OCI-LY1 (cell line): ENCODE measurements around the gene BHLHA15.
A peak's percentile ranks its signal among the peaks of the same experiment; 100 is the strongest.

Experiments used
- H2AFZ ChIP-seq: fragments of 200-600 bp; sonication (generic), shearing (Covaris generic); 2 replicates; pipeline ENCODE4 v1.6.0; 2014; ENCODE audit warnings: antibody characterized with exemption, mild to moderate bottlenecking, low read length
- H3F3A ChIP-seq: fragments of 200-600 bp; sonication (generic), shearing (Covaris generic); 2 replicates; pipeline ENCODE4 v1.6.0; 2014; ENCODE audit warnings: mild to moderate bottlenecking, antibody characterized with exemption, low read length, moderate library complexity; ENCODE audit not compliant: insufficient read depth
- H3K27ac ChIP-seq: fragments of 200-600 bp; sonication (generic); 2 replicates; pipeline ENCODE4 v1.5.1; 2014; ENCODE audit warnings: low read length, mixed run types, mild to moderate bottlenecking, low read depth; ENCODE audit not compliant: poor library complexity, severe bottlenecking
- H3K27me3 ChIP-seq: fragments of 200-600 bp; sonication (generic); 2 replicates; pipeline ENCODE4 v1.6.0; 2014; ENCODE audit warnings: antibody characterized with exemption, mild to moderate bottlenecking, low read length, moderate library complexity; ENCODE audit not compliant: insufficient read depth
- H3K36me3 ChIP-seq: fragments of 200-600 bp; sonication (generic); 2 replicates; pipeline ENCODE4 v1.6.1; 2014; ENCODE audit warnings: mild to moderate bottlenecking, antibody characterized with exemption, low read length, moderate library complexity, mixed read lengths; ENCODE audit not compliant: insufficient read depth
- H3K4me1 ChIP-seq: fragments of 200-600 bp; sonication (generic); 2 replicates; pipeline ENCODE4 v1.5.1; 2014; ENCODE audit warnings: mild to moderate bottlenecking, low read length, moderate library complexity; ENCODE audit not compliant: insufficient read depth, severe bottlenecking
- H3K4me2 ChIP-seq: fragments of 200-600 bp; sonication (generic), shearing (Covaris generic); 2 replicates; pipeline ENCODE4 v1.6.1; 2014; ENCODE audit warnings: low read length
- H3K4me3 ChIP-seq: fragments of 200-600 bp; sonication (generic); 2 replicates; pipeline ENCODE4 v1.5.1; 2014; ENCODE audit warnings: low read length, low read depth, mild to moderate bottlenecking, mixed read lengths; ENCODE audit not compliant: poor library complexity, severe bottlenecking
- H3K79me2 ChIP-seq: fragments of 200-600 bp; shearing (Covaris generic); 2 replicates; pipeline ENCODE4 v1.6.1; 2016; ENCODE audit warnings: mixed run types, low read length, mixed read lengths; ENCODE audit not compliant: insufficient read depth
- H3K9ac ChIP-seq: fragments of 200-600 bp; sonication (generic), shearing (Covaris generic); 2 replicates; pipeline ENCODE4 v1.6.1; 2014; ENCODE audit warnings: mild to moderate bottlenecking, low read length, mixed read lengths
- H3K9me2 ChIP-seq: fragments of 200-600 bp; sonication (generic), shearing (Covaris generic); 2 replicates; pipeline ENCODE4 v1.6.1; 2014; ENCODE audit warnings: low read depth, mild to moderate bottlenecking, low read length, mixed read lengths
- H3K9me3 ChIP-seq: fragments of 200-600 bp; shearing (Covaris generic); 2 replicates; pipeline ENCODE4 v1.6.1; 2014; ENCODE audit warnings: low read length, mixed read lengths
- H4K20me1 ChIP-seq: fragments of 200-600 bp; sonication (generic), shearing (Covaris generic); 2 replicates; pipeline ENCODE4 v1.6.0; 2016; ENCODE audit warnings: mild to moderate bottlenecking, low read length; ENCODE audit not compliant: insufficient read depth
- CTCF ChIP-seq: fragments of 200-600 bp; sonication (generic), shearing (Covaris generic); IDR thresholded peaks from 2 replicates; pipeline ENCODE4 v1.5.1; 2017; ENCODE audit warnings: mild to moderate bottlenecking, antibody characterized with exemption, low read length, moderate library complexity, mixed read lengths
- EZH2 ChIP-seq: fragments of 200-600 bp; sonication (generic), shearing (Covaris generic); IDR thresholded peaks from 2 replicates; pipeline ENCODE4 v1.8.0; 2017; ENCODE audit warnings: borderline replicate concordance, mixed run types, mild to moderate bottlenecking, antibody characterized with exemption, low read length, moderate library complexity, mixed read lengths

The BHLHA15 gene

GRCh38 chr7:98210513-98211220 is 572 bp upstream of the BHLHA15 start:
- TF ChIP-seq CTCF (no peak), EZH2 (no peak)
- H2AFZ ChIP-seq: no peak overlapping the region
- 0 out of 2 replicates have a peak, but pooled peaks cover 3% of the 10 kb centered on the region for H3F3A ChIP-seq
- no peaks in the 10 kb centered on the region for H3K79me2 ChIP-seq
- H3K36me3 ChIP-seq: peaks cover 19% of the 10 kb centered on the region
- H3K27ac ChIP-seq: no peak overlapping the region
- H3K4me2 ChIP-seq: no peak overlapping the region
- no peaks in the 10 kb centered on the region; the same call in 1 of the 2 replicates for H4K20me1 ChIP-seq
- peaks cover 5% of the 10 kb centered on the region for H3K4me1 ChIP-seq
- H3K27me3 ChIP-seq: peaks cover 12% of the 10 kb centered on the region; the same call in 1 of the 2 replicates
- no peak overlapping the region for H3K9ac ChIP-seq
- H3K9me2 ChIP-seq: no peaks in the 10 kb centered on the region
- no peaks in the 10 kb centered on the region for H3K9me3 ChIP-seq
- H3K4me3 ChIP-seq: no peak overlapping the region

GRCh38 chr7:98211676-98212531 is 665 bp downstream of the BHLHA15 start:
- peaks cover 12% of the 10 kb centered on the region; the same call in 1 of the 2 replicates for H3K27me3 ChIP-seq
- H3K79me2 ChIP-seq: no peaks in the 10 kb centered on the region
- peak overlapping the region; percentile 39; the same call in 1 of the 2 replicates for H3K4me2 ChIP-seq
- H3K9me2 ChIP-seq: no peaks in the 10 kb centered on the region
- H3K36me3 ChIP-seq: peaks cover 10% of the 10 kb centered on the region
- H3F3A ChIP-seq: 0 out of 2 replicates have a peak, but pooled peaks cover 3% of the 10 kb centered on the region
- TF ChIP-seq EZH2 (no peak), CTCF (no peak)
- no peak overlapping the region for H2AFZ ChIP-seq
- no peaks in the 10 kb centered on the region for H3K9me3 ChIP-seq
- peaks cover 5% of the 10 kb centered on the region for H3K4me1 ChIP-seq
- peaks cover 2% of the 10 kb centered on the region; the same call in 1 of the 2 replicates for H4K20me1 ChIP-seq
- no peak overlapping the region for H3K27ac ChIP-seq
- H3K4me3 ChIP-seq: peak overlapping the region; percentile 38
- no peak overlapping the region for H3K9ac ChIP-seq

DNA sequence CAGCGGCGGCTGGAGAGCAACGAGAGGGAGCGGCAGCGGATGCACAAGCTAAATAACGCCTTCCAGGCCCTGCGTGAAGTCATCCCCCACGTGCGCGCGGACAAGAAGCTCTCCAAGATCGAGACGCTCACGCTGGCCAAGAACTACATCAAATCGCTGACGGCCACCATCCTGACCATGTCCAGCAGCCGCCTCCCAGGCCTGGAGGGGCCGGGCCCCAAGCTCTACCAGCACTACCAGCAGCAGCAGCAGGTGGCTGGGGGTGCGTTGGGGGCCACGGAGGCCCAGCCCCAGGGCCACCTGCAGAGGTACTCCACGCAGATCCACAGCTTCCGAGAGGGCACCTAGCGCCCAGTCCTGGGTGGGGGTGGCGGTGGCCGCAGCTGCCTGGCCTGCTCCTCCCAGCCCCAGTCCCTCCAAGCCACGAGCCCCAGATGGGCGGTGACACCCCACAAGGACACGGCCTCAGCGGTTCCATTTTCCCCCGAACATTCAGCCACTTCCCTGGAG is 1.3 kb downstream of the BHLHA15 start:
- Histone ChIP-seq H3F3A (0 out of 2 replicates have a peak, but pooled peaks cover 3% of the 10 kb centered on the region), H3K9ac (no peak overlapping the region), H4K20me1 (peaks cover 2% of the 10 kb centered on the region; the same call in 1 of the 2 replicates), H3K4me2 (no peak overlapping the region), H2AFZ (no peak overlapping the region), H3K27me3 (peaks cover 12% of the 10 kb centered on the region; the same call in 1 of the 2 replicates), H3K27ac (no peak overlapping the region), H3K9me2 (no peaks in the 10 kb centered on the region), H3K36me3 (peaks cover 10% of the 10 kb centered on the region; the same call in 1 of the 2 replicates), H3K79me2 (no peaks in the 10 kb centered on the region), H3K4me3 (no peak overlapping the region), H3K9me3 (no peaks in the 10 kb centered on the region), H3K4me1 (peaks cover 5% of the 10 kb centered on the region)
- TF ChIP-seq CTCF (no peak), EZH2 (no peak)
